GM12875 (cell line): ENCODE measurements around the gene HELZ.

Source experiments
- H3K4me3 ChIP-seq: one replicate; pipeline ENCODE4 v1.5.1; 2011; ENCODE audit warnings: low read depth, low read length, control low read depth
- TF ChIP-seq, protein P1 (sequence below): IDR thresholded peaks from 2 replicates; pipeline ENCODE4 v1.5.1; 2011; ENCODE audit warnings: low read depth, mild to moderate bottlenecking, control low read depth, inconsistent platforms, low read length, moderate library complexity, borderline replicate concordance; ENCODE audit not compliant: insufficient read depth

Gene HELZ

GRCh38 chr17:67247416-67247900, 2.5 kb upstream of the HELZ start:
- no peak overlapping the region for H3K4me3 ChIP-seq
- TF ChIP-seq, protein P1, sequence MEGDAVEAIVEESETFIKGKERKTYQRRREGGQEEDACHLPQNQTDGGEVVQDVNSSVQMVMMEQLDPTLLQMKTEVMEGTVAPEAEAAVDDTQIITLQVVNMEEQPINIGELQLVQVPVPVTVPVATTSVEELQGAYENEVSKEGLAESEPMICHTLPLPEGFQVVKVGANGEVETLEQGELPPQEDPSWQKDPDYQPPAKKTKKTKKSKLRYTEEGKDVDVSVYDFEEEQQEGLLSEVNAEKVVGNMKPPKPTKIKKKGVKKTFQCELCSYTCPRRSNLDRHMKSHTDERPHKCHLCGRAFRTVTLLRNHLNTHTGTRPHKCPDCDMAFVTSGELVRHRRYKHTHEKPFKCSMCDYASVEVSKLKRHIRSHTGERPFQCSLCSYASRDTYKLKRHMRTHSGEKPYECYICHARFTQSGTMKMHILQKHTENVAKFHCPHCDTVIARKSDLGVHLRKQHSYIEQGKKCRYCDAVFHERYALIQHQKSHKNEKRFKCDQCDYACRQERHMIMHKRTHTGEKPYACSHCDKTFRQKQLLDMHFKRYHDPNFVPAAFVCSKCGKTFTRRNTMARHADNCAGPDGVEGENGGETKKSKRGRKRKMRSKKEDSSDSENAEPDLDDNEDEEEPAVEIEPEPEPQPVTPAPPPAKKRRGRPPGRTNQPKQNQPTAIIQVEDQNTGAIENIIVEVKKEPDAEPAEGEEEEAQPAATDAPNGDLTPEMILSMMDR, result no peak

- TF ChIP-seq, protein P1, result no peak
- H3K4me3 ChIP-seq, result no peak overlapping the region
Measured at GRCh38 chr17:67246653-67247415, 1.8 kb upstream of the HELZ start.

GRCh38 chr17:67246403-67246652, 1.3 kb upstream of the HELZ start:
- H3K4me3 ChIP-seq, result peak overlapping the region; percentile 62
- TF ChIP-seq, protein P1, result no peak

DNA sequence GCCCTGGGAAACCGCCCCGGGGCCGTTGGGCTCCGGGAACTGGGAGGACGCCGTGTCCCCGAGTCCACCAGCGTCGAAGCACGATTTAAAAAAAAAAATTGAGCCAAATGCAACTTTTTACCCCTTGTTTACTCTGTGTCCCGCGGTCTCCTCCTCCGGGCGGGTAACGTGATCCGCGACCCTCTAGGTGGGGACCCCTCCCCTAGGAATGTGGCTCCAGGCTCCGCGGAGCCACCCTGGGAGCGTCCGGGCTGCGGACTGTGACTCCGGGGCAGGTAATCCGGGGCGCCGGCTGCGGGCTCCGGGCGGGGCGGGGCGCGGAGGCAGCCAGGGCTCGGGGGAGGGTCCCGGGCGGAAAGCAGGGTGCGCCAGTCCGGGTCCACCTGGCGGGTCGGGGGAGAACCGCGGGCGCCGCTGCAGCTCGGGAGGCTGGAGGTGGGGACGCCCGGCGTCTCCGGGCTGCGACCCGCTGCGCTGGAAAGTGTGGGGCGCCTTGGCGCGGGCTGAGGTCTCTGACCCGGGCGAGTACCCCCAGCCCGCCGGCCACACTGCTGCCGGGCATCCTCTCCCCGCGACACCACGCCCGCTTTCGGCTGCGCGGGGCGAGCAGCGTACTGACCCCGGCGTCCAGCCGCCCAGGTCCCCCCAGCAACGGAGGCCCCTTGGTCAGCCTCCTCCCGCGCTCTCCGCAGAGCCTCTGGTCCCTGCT, 852 bp upstream of the HELZ start:
- peak overlapping the region; percentile 62 for H3K4me3 ChIP-seq
- TF ChIP-seq, protein P1, result no peak

DNA sequence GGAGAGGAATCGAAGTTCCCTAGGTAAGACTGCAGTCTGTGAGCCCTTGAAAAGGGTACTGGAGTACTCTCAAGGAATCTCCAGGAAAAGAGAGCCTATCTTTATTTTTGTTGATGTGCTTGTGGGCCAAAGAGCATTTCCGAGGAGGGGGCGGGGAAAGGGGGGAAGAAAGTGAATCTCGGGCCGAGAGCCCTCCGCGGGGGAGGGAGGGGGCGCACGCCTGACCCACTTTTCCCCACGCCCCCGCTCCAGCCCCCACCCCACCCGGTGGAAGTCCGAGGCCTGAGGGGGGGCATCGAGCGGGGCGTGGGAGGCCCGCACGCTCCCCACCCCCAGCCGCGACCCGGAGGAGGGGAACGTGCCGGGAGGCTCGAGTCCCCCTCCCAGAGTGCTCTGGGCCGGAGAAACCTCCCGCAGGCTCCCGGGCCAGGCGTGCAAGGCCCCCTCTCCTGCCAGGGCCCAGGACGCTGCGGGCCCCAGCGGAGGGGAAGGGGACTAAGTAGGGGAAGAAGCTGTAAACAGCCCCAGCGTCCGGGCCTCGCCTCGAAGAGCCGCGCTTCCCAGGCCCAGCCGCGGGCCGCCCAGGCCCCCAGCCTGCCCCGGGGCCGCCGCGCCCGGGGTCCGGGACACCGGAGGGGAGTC, 444 bp downstream of the HELZ start:
- peak overlapping the region; percentile 62 for H3K4me3 ChIP-seq
- TF ChIP-seq, protein P1, result no peak

DNA sequence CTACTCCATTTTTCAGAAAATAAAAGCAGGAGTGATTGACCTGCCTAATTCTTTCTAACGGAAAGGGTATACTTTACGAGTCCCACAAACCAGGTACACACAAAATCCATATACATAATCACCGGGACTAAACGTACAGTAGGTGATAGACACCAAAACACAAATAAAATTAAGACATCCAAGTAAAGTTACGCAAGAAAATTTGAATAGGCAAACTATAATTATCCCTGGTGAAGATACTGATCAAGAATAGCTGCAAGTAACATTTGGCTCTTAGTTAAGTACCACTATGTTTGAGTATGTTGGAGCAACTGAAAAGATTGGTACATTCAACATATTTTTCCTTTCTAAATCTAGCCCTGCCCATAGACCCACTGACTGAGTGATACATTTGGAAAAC, 1.7 kb downstream of the HELZ start:
- no peak overlapping the region for H3K4me3 ChIP-seq
- TF ChIP-seq, protein P1, result no peak
